H9 (cell line): ENCODE measurements around the gene SPRR1A. TPM values are rescaled to one million over a fixed set of nuclear protein-coding genes. Genes with fewer than 3 reads are reported as not detected.

Source experiments
- DNase-seq: peaks from one replicate; pipeline ENCODE4 v3.0.0-alpha.2; 2017
- H2AFZ ChIP-seq: one replicate; pipeline ENCODE4 v1.6.1; 2013; ENCODE audit warnings: mild to moderate bottlenecking, low read length, control low read depth, moderate library complexity
- H2AK5ac ChIP-seq: 2 replicates; pipeline ENCODE4 v1.6.1; 2013; ENCODE audit warnings: low read length, control low read depth, mixed read lengths; ENCODE audit not compliant: insufficient read length
- H2BK120ac ChIP-seq: one replicate; pipeline ENCODE4 v1.6.1; 2013; ENCODE audit warnings: low read depth, mild to moderate bottlenecking, low read length, control low read depth, inconsistent platforms; ENCODE audit not compliant: poor library complexity, severe bottlenecking
- H2BK12ac ChIP-seq: 2 replicates; pipeline ENCODE4 v1.6.1; 2013; ENCODE audit warnings: low read length, control low read depth, mixed read lengths, low read depth; ENCODE audit not compliant: insufficient read length
- H2BK15ac ChIP-seq: 2 replicates; pipeline ENCODE4 v1.6.1; 2013; ENCODE audit warnings: low read depth, low read length, control low read depth
- H2BK20ac ChIP-seq: one replicate; pipeline ENCODE4 v1.6.1; 2013; ENCODE audit warnings: low read depth, mild to moderate bottlenecking, low read length, control low read depth, inconsistent platforms; ENCODE audit not compliant: poor library complexity, severe bottlenecking
- H2BK5ac ChIP-seq: 2 replicates; pipeline ENCODE4 v1.6.1; 2013; ENCODE audit warnings: low read length, control low read depth, mixed read lengths; ENCODE audit not compliant: insufficient read length
- H3K14ac ChIP-seq: 2 replicates; pipeline ENCODE4 v1.6.1; 2013; ENCODE audit warnings: low read length, control low read depth; ENCODE audit not compliant: insufficient read depth
- H3K18ac ChIP-seq: 2 replicates; pipeline ENCODE4 v1.6.1; 2013; ENCODE audit warnings: low read depth, mild to moderate bottlenecking, mixed read lengths, low read length, control low read depth; ENCODE audit not compliant: insufficient read length
- H3K23ac ChIP-seq: 2 replicates; pipeline ENCODE4 v1.6.1; 2013; ENCODE audit warnings: low read length, control low read depth, mixed read lengths, low read depth; ENCODE audit not compliant: insufficient read length
- H3K23me2 ChIP-seq: 2 replicates; pipeline ENCODE4 v1.6.1; 2013; ENCODE audit warnings: low read depth, mild to moderate bottlenecking, mixed read lengths, low read length, control low read depth; ENCODE audit not compliant: insufficient read length, poor library complexity, severe bottlenecking
- H3K27ac ChIP-seq: 2 replicates; pipeline ENCODE4 v1.5.1; 2013; ENCODE audit warnings: low read length, control low read depth, mixed read lengths, low read depth; ENCODE audit not compliant: insufficient read length
- H3K27me3 ChIP-seq: 2 replicates; pipeline ENCODE4 v1.6.1; 2013; ENCODE audit warnings: low read length, control low read depth, inconsistent platforms; ENCODE audit not compliant: insufficient read depth
- H3K4ac ChIP-seq: 2 replicates; pipeline ENCODE4 v1.6.1; 2013; ENCODE audit warnings: low read depth, mild to moderate bottlenecking, control low read depth, inconsistent platforms, low read length, moderate library complexity
- H3K4me1 ChIP-seq: 2 replicates; pipeline ENCODE4 v1.6.1; 2013; ENCODE audit warnings: low read length, control low read depth, inconsistent platforms; ENCODE audit not compliant: insufficient read depth
- H3K4me2 ChIP-seq: 2 replicates; pipeline ENCODE4 v1.6.1; 2013; ENCODE audit warnings: low read length, control low read depth, mixed read lengths; ENCODE audit not compliant: insufficient read length, insufficient read depth
- H3K56ac ChIP-seq: 2 replicates; pipeline ENCODE4 v1.6.1; 2013; ENCODE audit warnings: low read depth, mild to moderate bottlenecking, mixed read lengths, low read length, control low read depth; ENCODE audit not compliant: insufficient read length
- H3K79me1 ChIP-seq: 2 replicates; pipeline ENCODE4 v1.6.1; 2013; ENCODE audit warnings: low read depth, mild to moderate bottlenecking, moderate library complexity, low read length, control low read depth, inconsistent platforms; ENCODE audit not compliant: insufficient read depth, poor library complexity, severe bottlenecking
- H3K79me2 ChIP-seq: 2 replicates; pipeline ENCODE4 v1.6.1; 2013; ENCODE audit warnings: low read length, control low read depth, inconsistent platforms; ENCODE audit not compliant: insufficient read depth
- H3K9ac ChIP-seq: 2 replicates; pipeline ENCODE4 v1.6.1; 2013; ENCODE audit warnings: low read length, control low read depth, mixed read lengths; ENCODE audit not compliant: insufficient read length; ENCODE audit errors: extremely low read depth
- H3K9me3 ChIP-seq: one replicate; pipeline ENCODE4 v1.6.1; 2013; ENCODE audit warnings: low read depth, low read length, inconsistent platforms; ENCODE audit not compliant: control insufficient read depth
- H3T11ph ChIP-seq: one replicate; pipeline ENCODE4 v1.6.1; 2013; ENCODE audit warnings: mild to moderate bottlenecking, low read length, control low read depth, inconsistent platforms
- H4K20me1 ChIP-seq: one replicate; pipeline ENCODE4 v1.6.1; 2013; ENCODE audit not compliant: control insufficient read depth, insufficient read length, insufficient read depth
- H4K5ac ChIP-seq: 2 replicates; pipeline ENCODE4 v1.6.1; 2013; ENCODE audit warnings: low read depth, mild to moderate bottlenecking, mixed read lengths, low read length, control low read depth; ENCODE audit not compliant: insufficient read length
- H4K8ac ChIP-seq: replicated peaks from 2 replicates; pipeline ENCODE4 v1.6.1; 2013; ENCODE audit warnings: low read length, control low read depth, mixed read lengths, low read depth; ENCODE audit not compliant: insufficient read length
- H4K91ac ChIP-seq: 2 replicates; pipeline ENCODE4 v1.6.1; 2013; ENCODE audit warnings: low read depth, mild to moderate bottlenecking, moderate library complexity, mixed read lengths, low read length, control low read depth; ENCODE audit not compliant: insufficient read length
- H3K27ac Mint-ChIP-seq, 3 experiments: 2 replicates in 2 of 3; 3 replicates in 1 of 3; pipeline ENCODE4 v1.8.0; 2020 to 2021; ENCODE audit warnings: mixed read lengths in 3 of 3, mild to moderate bottlenecking in 1 of 3, moderate library complexity in 1 of 3
- H3K27me3 Mint-ChIP-seq: 2 replicates; pipeline ENCODE4 v1.8.0; 2021; ENCODE audit warnings: low read depth, mild to moderate bottlenecking, moderate library complexity, mixed read lengths
- H3K36me3 Mint-ChIP-seq, 3 experiments: 2 replicates in 2 of 3; 3 replicates in 1 of 3; pipeline ENCODE4 v1.8.0; 2020 to 2021; ENCODE audit warnings: low read depth in 3 of 3, mixed read lengths in 3 of 3; ENCODE audit not compliant: insufficient read depth in 1 of 3
- H3K4me1 Mint-ChIP-seq, 2 experiments: 2 replicates each; pipeline ENCODE4 v1.8.0; 2020; ENCODE audit warnings: mixed read lengths in 2 of 2
- H3K4me3 Mint-ChIP-seq, 2 experiments: 2 replicates in 1 of 2; 3 replicates in 1 of 2; pipeline ENCODE4 v1.8.0; 2020 to 2021; ENCODE audit warnings: mild to moderate bottlenecking in 2 of 2, mixed read lengths in 2 of 2, moderate library complexity in 1 of 2
- H3K9me3 Mint-ChIP-seq, 2 experiments: 2 replicates in 1 of 2; 3 replicates in 1 of 2; pipeline ENCODE4 v1.8.0; 2020; ENCODE audit warnings: mild to moderate bottlenecking in 2 of 2, mixed read lengths in 2 of 2, moderate library complexity in 1 of 2
- CTCF ChIP-seq: fragments of 200-600 bp; sonication (generic); conservative IDR thresholded peaks from 3 replicates; pipeline ENCODE4 v1.8.0; 2021; ENCODE audit warnings: antibody characterized with exemption, mild to moderate bottlenecking
- WGBS: extraction: QIAGEN DNeasy Blood & Tissue Kit; methylation state at CpG from one replicate; pipeline ENCODE4 v1.1.7; 2013; ENCODE audit warnings: missing lambda C conversion rate, low lambda C conversion rate, mixed read lengths; ENCODE audit not compliant: insufficient read length; ENCODE audit errors: extremely low coverage; 5-methylcytosine and 5-hydroxymethylcytosine counted together
- total RNA-seq: library from RNA; stranded (reverse); gene quantifications from 2 replicates; pipeline ENCODE4 v1.2.1, GENCODE V29; 2021

The SPRR1A gene
- total RNA-seq, 1 experiment from 2014 or later: not detected

- H3K79me2 ChIP-seq: no peaks in the 10 kb centered on the region
- H3K4ac ChIP-seq: no peak overlapping the region
- peaks cover 10 to 19% of the 10 kb centered on the region in 2 experiments for H3K4me1 Mint-ChIP-seq
- no peak overlapping the region for H3K9ac ChIP-seq
- no peak overlapping the region for H3K27ac ChIP-seq
- no peaks in the 10 kb centered on the region; the same call in 1 of the 2 replicates for H3K4me1 ChIP-seq
- H4K8ac ChIP-seq: no peak overlapping the region
- H2BK15ac ChIP-seq: no peak overlapping the region
- H3K79me1 ChIP-seq: no peaks in the 10 kb centered on the region
- H3K9me3 ChIP-seq: no peaks in the 10 kb centered on the region
- peaks cover 15 to 25% of the 10 kb centered on the region in 2 experiments; a peak in 3 of 5 replicates for H3K9me3 Mint-ChIP-seq
- no peak overlapping the region for H3K23ac ChIP-seq
- no peaks in the 10 kb centered on the region for H4K20me1 ChIP-seq
- no peak overlapping the region for H3T11ph ChIP-seq
- DNase-seq: no peak
- no peak overlapping the region for H3K56ac ChIP-seq
- H3K27ac Mint-ChIP-seq: no peak overlapping the region; a peak in 1 of 7 replicates
- H3K27me3 ChIP-seq: no peaks in the 10 kb centered on the region
- H2BK5ac ChIP-seq: no peak overlapping the region
- no peak overlapping the region for H2BK12ac ChIP-seq
- no peak overlapping the region for H3K18ac ChIP-seq
- TF ChIP-seq CTCF: no peak
- H3K4me3 Mint-ChIP-seq: no peak overlapping the region
- H3K4me2 ChIP-seq: no peak overlapping the region
- peaks cover 0 to 8% (median 0%) of the 10 kb centered on the region in 3 experiments; a peak in 3 of 7 replicates for H3K36me3 Mint-ChIP-seq
- H2BK20ac ChIP-seq: no peak overlapping the region
- no peak overlapping the region for H4K5ac ChIP-seq
- no peak overlapping the region for H2AFZ ChIP-seq
- no peak overlapping the region for H2BK120ac ChIP-seq
- peaks cover 5% of the 10 kb centered on the region; the same call in 1 of the 2 replicates for H3K27me3 Mint-ChIP-seq
- H2AK5ac ChIP-seq: no peak overlapping the region
- H3K14ac ChIP-seq: no peak overlapping the region
- H4K91ac ChIP-seq: no peak overlapping the region
- WGBS: no CpG with 5 or more reads among the region's 6 CpGs
- no peaks in the 10 kb centered on the region for H3K23me2 ChIP-seq
Measured at GRCh38 chr1:152999818-153000217, 15.9 kb downstream of the SPRR1A start.
